Mesodermal cell (in vitro differentiated cells): ENCODE results near the gene JARID2.
"Not testable (repeated sequence)": the region's sequence is repeated elsewhere in the genome, so short reads cannot be mapped to it uniquely, and the experiment has no call there.

Experiments
- H3K27ac ChIP-seq: 2 replicates; pipeline ENCODE4 v1.7.0; 2013; ENCODE audit warnings: mild to moderate bottlenecking, low read depth, low read length, moderate library complexity; ENCODE audit not compliant: severe bottlenecking
- H3K36me3 ChIP-seq: 2 replicates; pipeline ENCODE4 v1.7.1; 2013; ENCODE audit warnings: mild to moderate bottlenecking, low read length, moderate library complexity; ENCODE audit not compliant: control insufficient read depth, insufficient read depth
- H3K4me1 ChIP-seq: one replicate; pipeline ENCODE4 v1.7.1; 2013; ENCODE audit warnings: mild to moderate bottlenecking, low read length; ENCODE audit not compliant: insufficient read depth, control insufficient read depth, poor library complexity, severe bottlenecking
- H3K4me3 ChIP-seq: 2 replicates; pipeline ENCODE4 v1.7.0; 2013; ENCODE audit warnings: low read length, control low read depth, mild to moderate bottlenecking; ENCODE audit not compliant: insufficient read depth, poor library complexity, severe bottlenecking; ENCODE audit errors: extremely low read depth
- H3K9me3 ChIP-seq: 2 replicates; pipeline ENCODE4 v1.7.1; 2013; ENCODE audit warnings: mild to moderate bottlenecking, low read length, moderate library complexity; ENCODE audit not compliant: control insufficient read depth
- WGBS, 2 experiments: methylation state at CpG; one replicate each; pipeline ENCODE4 v1.1.5; 2013; ENCODE audit warnings: missing lambda C conversion rate in 2 of 2; ENCODE audit not compliant: insufficient coverage in 2 of 2; 5-methylcytosine and 5-hydroxymethylcytosine counted together

JARID2 gene

DNA sequence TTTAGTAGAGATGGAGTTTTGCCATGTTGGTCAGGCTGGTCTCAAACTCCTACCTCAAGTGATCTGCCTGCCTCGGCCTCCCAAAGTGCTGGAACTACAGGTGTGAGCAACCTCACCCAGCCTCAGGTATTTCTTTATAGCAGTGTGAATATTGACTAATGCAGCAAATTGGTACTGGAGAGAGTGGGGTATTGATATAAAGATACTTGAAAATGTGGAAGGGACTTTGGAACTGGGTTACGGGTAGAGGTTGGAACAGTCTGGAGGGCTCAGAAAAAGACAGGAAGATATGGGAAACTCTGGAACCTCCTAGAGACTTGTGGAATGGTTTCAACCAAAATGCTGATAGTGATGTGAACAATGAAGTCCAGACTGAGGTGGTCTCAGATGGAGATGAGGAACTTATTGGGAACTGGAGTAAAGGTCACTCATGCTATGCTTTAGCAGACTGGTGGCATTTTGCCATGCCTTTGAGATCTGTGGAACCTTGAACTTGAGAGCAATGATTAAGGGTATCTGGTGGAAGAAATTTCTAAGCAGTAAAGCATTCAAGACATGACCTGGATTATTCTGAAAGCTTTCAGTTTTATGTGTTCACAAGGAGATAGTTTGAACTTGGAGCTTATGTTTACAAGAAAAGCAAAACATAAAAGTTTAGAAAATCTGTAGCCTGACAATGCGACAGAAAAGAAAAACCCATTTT, 289.8 kb downstream of the JARID2 start:
- no peak overlapping the region for H3K27ac ChIP-seq
- no peak overlapping the region for H3K4me3 ChIP-seq

DNA sequence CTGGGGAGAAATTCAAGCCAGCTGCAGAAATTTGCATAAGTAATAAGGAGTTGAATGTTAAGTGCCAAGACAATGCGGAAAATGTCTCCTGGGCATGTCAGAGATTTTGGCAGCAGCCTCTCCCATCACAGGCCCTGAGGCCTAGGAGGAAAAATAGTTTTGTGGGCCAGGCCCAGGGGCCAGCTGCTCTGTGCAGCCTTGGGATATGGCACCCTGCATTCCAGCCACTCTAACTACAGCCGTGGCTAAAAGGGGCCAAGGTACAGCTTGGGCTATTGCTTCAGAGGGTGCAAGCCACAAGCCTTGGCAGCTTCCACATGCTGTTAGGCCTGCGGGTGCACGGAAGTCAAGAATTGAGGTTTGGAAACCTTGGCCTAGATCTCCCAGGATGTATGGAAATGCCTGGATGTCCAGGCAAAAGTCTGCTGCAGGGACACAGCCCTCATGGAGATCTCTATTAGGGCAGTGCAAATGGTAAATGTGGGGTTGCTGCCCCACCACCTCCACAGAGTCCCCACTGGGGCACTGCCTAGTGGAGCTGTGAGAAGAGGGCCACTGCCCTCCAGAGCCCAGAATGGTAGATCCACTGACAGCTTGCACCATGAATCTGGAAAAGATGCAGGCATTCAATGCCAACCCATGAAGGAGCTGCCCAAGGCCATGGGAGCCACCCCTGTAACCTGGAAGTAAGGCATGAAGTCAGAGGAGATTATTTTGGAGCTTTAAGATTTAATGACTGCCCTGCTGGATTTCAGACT, 290.5 kb downstream of the JARID2 start:
- 87 to 95% methylated on average over 4 of the region's 4 CpGs for WGBS, 2 experiments
- H3K9me3 ChIP-seq: peaks cover 4% of the 10 kb centered on the region
- no peak overlapping the region for H3K4me3 ChIP-seq
- H3K4me1 ChIP-seq: peaks cover 10% of the 10 kb centered on the region
- H3K36me3 ChIP-seq: no peaks in the 10 kb centered on the region
- no peak overlapping the region for H3K27ac ChIP-seq

More for the DNA sequence above, 289.8 kb downstream of the JARID2 start:
- H3K9me3 ChIP-seq: peaks cover 4% of the 10 kb centered on the region
- peaks cover 6% of the 10 kb centered on the region for H3K36me3 ChIP-seq
- peaks cover 10% of the 10 kb centered on the region for H3K4me1 ChIP-seq
- WGBS, 2 experiments: 90 to 93% methylated on average over 2 to 3 of the region's 3 CpGs

DNA sequence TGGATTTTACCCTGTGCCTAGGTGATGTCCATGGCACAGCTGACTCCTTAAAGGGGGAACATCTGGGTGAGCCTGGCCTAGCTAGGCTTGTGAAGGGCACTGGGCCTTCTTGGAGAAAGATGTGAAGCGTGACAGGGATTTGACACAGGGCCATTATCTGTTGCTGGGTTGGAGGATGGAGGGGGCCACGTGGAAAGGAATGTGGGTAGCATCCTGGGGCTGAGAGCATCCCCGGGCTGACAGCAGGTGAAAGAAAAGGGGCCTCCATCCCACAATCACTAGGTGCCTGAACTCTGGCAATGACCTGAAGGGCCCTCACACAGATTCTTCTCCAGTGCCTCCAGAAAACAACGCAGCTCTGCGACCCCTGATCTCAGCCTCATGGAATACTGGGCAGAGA, 292.2 kb downstream of the JARID2 start:
- peaks cover 4% of the 10 kb centered on the region for H3K9me3 ChIP-seq
- no peak overlapping the region for H3K4me3 ChIP-seq

DNA sequence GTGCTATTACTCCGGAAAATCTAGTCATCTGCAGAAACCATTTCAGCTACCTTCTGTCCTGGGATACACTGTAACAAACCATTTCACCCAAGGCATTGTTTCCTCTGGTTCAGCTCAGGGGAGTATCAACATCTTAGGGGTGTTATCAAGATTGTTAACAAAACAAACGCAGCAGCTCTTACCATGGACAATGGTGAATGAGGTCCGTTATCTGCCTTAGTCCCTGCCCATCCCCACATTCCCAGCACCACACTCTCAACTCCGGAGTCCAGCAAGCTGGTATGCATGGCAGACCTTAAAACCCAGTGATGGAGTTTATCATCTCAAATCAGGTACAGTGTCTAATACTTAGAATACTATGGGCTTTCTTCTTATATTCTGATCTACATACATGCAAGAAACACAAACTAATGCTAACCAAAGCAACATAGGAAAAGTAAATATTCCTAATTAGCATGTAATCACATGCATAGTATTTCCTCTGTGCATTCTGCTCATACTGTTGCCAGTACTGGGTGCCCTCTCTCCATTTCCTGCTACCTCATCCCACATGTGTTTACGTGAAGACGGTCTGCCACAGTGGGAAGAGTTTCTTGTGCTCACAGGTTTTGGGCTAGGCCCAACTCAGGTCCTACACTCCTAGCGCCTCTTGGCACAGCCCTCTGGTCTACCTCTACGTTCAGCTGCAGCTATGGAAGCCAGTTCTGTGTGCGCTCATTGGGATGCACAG, 293.1 kb downstream of the JARID2 start:
- H3K4me1 ChIP-seq: peaks cover 4% of the 10 kb centered on the region
- peaks cover 4% of the 10 kb centered on the region for H3K9me3 ChIP-seq
- WGBS, 2 experiments: 94 to 97% methylated on average over 6 to 8 of the region's 9 CpGs
- H3K4me3 ChIP-seq: no peak overlapping the region
- no peaks in the 10 kb centered on the region for H3K36me3 ChIP-seq
- H3K27ac ChIP-seq: no peak overlapping the region

More for the DNA sequence above, 292.2 kb downstream of the JARID2 start:
- no peak overlapping the region for H3K27ac ChIP-seq
- no peaks in the 10 kb centered on the region for H3K36me3 ChIP-seq
- H3K4me1 ChIP-seq: peaks cover 7% of the 10 kb centered on the region
- 85 to 91% methylated on average over 4 to 5 of the region's 5 CpGs for WGBS, 2 experiments

DNA sequence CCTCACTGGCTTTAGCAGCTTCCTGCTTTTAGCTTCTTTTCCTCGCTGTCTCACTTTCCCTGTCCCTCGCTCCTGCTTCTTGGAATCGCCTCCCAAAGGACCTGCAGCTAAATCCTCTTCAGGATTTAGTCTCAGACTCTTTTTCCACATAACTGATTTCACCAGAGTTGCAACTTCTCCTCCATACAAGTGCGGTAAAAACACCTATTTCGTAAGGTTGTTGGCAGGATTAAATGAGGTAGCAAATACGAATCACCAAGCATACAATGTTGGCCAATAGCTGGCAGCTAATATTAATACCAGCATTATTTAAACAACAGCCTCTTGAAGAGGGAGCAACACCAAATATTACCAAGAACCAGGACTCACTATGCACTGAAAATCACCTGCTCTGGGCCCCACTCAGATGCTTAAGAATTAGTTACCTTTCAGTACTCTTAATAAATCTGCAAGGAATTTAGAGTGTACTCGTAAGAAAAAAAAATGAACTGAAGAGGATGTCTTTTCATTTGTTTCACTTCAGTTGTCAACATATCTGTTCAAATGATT, 293.9 kb downstream of the JARID2 start:
- H3K4me1 ChIP-seq: peaks cover 4% of the 10 kb centered on the region
- no peak overlapping the region for H3K27ac ChIP-seq
- no peak overlapping the region for H3K4me3 ChIP-seq
- H3K9me3 ChIP-seq: peaks cover 4% of the 10 kb centered on the region
- H3K36me3 ChIP-seq: no peaks in the 10 kb centered on the region
- 85 to 91% methylated on average over 3 of the region's 7 CpGs for WGBS, 2 experiments

DNA sequence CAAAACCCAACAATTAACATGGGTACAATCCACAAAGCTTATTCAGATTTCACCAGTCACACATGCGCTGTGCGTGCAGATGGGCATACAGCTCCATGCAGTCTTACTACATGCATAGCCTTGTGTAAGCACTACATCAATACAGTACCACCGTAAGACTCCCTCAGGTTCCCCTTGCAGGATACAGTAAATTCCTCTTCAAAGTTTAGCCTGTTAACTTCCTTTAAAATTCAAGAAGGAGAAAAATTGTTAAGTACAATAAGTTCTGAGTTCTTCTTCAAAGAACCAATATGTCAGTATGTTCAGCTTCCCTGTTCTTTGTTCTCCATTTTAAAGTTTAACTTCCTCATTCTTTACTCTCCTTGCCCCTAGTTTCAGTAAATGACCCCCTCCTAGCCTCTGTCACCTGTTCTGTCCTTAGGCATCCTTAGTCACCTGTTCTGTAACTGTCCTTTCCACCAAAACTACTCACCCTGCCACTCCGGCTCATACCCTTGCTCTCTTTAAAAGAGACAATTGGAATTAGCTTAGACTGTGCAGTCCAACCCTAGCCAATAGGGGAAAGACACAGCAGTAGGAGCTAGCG, 297.6 kb downstream of the JARID2 start:
- not testable (repeated sequence) for H3K27ac ChIP-seq, H3K4me3 ChIP-seq, H3K36me3 ChIP-seq, H3K9me3 ChIP-seq
- WGBS, 2 experiments: 97% methylated on average over 3 to 5 of the region's 5 CpGs
- H3K4me1 ChIP-seq: peaks cover 11% of the 10 kb centered on the region

DNA sequence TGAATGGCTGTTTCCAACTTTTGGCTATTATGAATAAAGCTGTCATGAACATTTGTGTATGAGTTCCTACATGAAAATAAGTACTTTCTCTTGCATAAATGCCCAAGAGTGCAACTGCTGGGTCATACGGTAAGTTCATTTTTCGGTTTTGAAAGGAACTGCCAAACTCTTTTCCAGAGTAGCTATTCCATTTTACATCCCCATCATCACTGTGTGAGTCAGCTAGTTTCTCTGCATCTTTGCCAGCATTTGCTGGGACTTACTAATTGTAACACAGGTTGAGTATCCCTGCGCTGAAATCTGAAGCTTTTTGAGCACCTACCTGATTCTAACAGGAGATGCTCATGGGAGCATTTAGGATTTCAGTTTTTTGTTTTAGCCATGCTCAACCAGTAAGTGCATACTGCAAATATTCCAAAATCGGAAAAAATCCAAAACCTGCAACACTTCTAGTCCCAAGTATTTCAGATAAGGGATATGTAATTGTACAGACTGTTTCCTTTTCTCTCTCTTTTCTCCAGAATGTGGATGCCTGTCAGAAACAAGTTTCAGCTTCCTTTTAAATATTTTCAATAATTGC, 298.5 kb downstream of the JARID2 start:
- H3K27ac ChIP-seq: no peak overlapping the region
- 93 to 97% methylated on average over 3 of the region's 4 CpGs for WGBS, 2 experiments

DNA sequence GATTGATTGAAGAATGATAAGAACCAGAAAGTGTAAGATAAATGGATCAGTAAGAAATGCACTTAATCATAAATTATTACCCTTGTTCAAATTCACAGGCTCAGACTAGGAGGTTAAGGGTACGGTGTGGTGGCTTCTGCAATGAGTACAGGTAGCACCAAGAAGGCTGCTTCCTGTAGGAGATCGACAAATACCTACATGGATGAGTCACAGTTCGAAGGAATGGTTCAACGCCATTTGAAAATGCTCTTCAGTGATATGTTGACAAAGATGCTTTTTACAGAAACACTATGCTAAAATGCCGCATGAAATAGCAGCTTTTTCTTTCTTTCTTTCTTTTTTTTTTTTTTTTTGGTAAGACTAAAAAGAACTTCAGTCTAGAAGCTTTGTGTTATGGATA, 300.7 kb downstream of the JARID2 start:
- Histone ChIP-seq H3K4me3 (no peak overlapping the region), H3K27ac (no peak overlapping the region), H3K9me3 (no peaks in the 10 kb centered on the region), H3K4me1 (peaks cover 14% of the 10 kb centered on the region), H3K36me3 (no peaks in the 10 kb centered on the region)
- 65 to 88% methylated on average over 3 to 4 of the region's 5 CpGs for WGBS, 2 experiments

More for the DNA sequence above, 298.5 kb downstream of the JARID2 start:
- Histone ChIP-seq H3K4me3 (no peak overlapping the region), H3K4me1 (peaks cover 6% of the 10 kb centered on the region), H3K36me3 (no peaks in the 10 kb centered on the region), H3K9me3 (no peaks in the 10 kb centered on the region)

DNA sequence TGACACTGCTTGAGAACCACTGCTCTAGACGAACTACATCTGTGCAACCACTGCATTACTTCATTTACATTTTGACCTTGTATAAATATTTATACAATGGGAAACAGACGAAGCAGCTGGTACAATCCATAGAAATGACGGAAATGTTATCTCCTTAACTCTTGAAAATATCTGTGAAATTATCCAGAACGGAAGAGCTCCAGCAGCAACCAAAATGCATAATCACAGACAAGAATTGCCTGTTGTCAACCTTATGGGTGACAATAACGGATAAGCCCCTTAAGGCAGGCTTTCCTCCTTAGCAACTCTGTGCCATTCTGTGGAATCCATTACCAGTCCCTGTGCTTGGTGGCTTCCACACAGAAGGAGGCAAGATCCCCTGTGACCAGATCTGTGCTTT, 301.5 kb downstream of the JARID2 start:
- peaks cover 21% of the 10 kb centered on the region for H3K4me1 ChIP-seq
- H3K9me3 ChIP-seq: no peaks in the 10 kb centered on the region
- no peak overlapping the region for H3K4me3 ChIP-seq
- WGBS, 2 experiments: 84 to 92% methylated on average over 3 to 4 of the region's 5 CpGs
- H3K27ac ChIP-seq: no peak overlapping the region
- H3K36me3 ChIP-seq: no peaks in the 10 kb centered on the region

DNA sequence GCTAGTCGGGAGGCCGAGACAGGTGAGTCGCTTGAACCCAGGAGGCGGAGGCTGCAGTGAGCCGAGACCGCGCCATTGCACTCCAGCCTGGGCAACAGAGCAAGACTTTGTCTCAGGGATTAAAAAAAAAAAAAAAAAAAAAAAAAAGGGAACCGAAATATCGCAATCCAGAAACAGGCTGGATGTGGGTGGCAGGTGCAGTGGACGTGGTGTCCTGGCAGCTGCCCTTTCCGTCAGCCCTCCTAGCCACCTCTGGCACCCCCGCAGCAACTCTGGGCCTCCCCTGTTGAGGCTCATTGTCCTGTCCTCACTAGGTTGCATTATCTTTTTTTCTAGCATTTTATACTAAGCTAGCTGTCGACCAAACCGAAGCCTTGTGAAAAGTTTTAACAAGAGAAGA, 303.5 kb downstream of the JARID2 start:
- no peaks in the 10 kb centered on the region for H3K36me3 ChIP-seq
- H3K4me3 ChIP-seq: no peak overlapping the region
- no peaks in the 10 kb centered on the region for H3K9me3 ChIP-seq
- no peak overlapping the region for H3K27ac ChIP-seq
- 78 to 82% methylated on average over 4 to 7 of the region's 14 CpGs for WGBS, 2 experiments
- H3K4me1 ChIP-seq: peaks cover 24% of the 10 kb centered on the region
